Calu3 (cell line): ENCODE results near the gene ATP8A2. TPM values are rescaled to one million over a fixed set of nuclear protein-coding genes. Genes with fewer than 3 reads are reported as not detected.

ENCODE experiments used
- BruUV-seq: library from RNA; stranded (reverse); fragments of 400-500 nt; replicated peaks from 2 replicates; lab custom pipeline; 2021; lab: Mats Ljungman, UMichigan
- CTCF ChIA-PET: fragments of 300-600 bp; sonication (Branson Sonifier 250); formaldehyde crosslinking; loops from one replicate; lab custom pipeline; 2022; ENCODE audit warnings: antibody characterized with exemption; lab: Charles Lee
- DNase-seq: peaks from one replicate; pipeline ENCODE4 v3.0.0; 2022
- H3K27ac Mint-ChIP-seq: one replicate; pipeline ENCODE4 v1.8.0; 2022; ENCODE audit warnings: mixed read lengths; ENCODE audit not compliant: unreplicated experiment
- H3K27me3 Mint-ChIP-seq: one replicate; pipeline ENCODE4 v1.8.0; 2022; ENCODE audit warnings: mixed read lengths; ENCODE audit not compliant: unreplicated experiment
- H3K36me3 Mint-ChIP-seq: one replicate; pipeline ENCODE4 v1.8.0; 2022; ENCODE audit warnings: mild to moderate bottlenecking, moderate library complexity, mixed read lengths; ENCODE audit not compliant: insufficient read depth, unreplicated experiment
- H3K4me1 Mint-ChIP-seq: one replicate; pipeline ENCODE4 v1.8.0; 2022; ENCODE audit warnings: mild to moderate bottlenecking, low read depth, mixed read lengths; ENCODE audit not compliant: unreplicated experiment
- H3K4me3 Mint-ChIP-seq: one replicate; pipeline ENCODE4 v1.8.0; 2022; ENCODE audit warnings: mild to moderate bottlenecking, low read depth, moderate library complexity, mixed read lengths; ENCODE audit not compliant: unreplicated experiment
- H3K9me3 Mint-ChIP-seq: one replicate; pipeline ENCODE4 v1.8.0; 2022; ENCODE audit warnings: low read depth, mixed read lengths; ENCODE audit not compliant: unreplicated experiment
- intact Hi-C: fragments of 100-400 bp; cut with micrococcal nuclease; formaldehyde crosslinking; loops from one replicate; pipeline ENCODE4 v1.10.0; 2022; ENCODE audit not compliant: unreplicated experiment
- total RNA-seq: library from RNA; stranded (reverse); gene quantifications from 2 replicates; pipeline ENCODE4 v1.2.3, GENCODE V29; 2022
- TF ChIP-seq, protein P1 (sequence below): fragments of 200-600 bp; IDR thresholded peaks from one replicate; pipeline ENCODE4 v1.8.0; 2022; ENCODE audit warnings: antibody characterized with exemption; ENCODE audit not compliant: unreplicated experiment

Gene ATP8A2
- total RNA-seq, 1 experiment from 2014 or later = 0.05 TPM

DNA sequence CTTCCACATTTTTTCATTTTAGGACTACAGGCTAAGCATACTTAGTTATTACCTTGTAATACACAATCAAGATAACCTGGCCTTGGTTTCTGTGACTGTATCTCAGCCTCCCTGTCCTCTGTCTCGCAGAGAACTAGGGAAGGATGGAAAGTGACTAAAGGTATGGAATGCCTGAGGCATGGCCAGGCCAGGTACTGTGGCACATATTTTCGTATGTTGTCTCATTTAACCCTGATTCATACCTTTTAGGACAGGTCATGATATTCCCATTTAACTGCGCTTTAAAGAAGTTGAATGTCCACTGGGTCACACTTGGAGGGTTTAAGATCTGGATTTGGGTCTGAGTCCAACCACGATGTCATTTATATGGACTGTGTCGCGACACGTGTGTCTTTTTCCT lies 357.4 kb downstream of the ATP8A2 start:
- Mint-ChIP-seq H3K36me3 (no peaks in the 10 kb centered on the region), H3K27me3 (peaks cover 48% of the 10 kb centered on the region), H3K4me1 (no peaks in the 10 kb centered on the region), H3K27ac (no peak overlapping the region), H3K9me3 (peaks cover 4% of the 10 kb centered on the region), H3K4me3 (no peak overlapping the region)
- intact Hi-C loops = no loop called here
- no peak for DNase-seq
- TF ChIP-seq, protein P1, sequence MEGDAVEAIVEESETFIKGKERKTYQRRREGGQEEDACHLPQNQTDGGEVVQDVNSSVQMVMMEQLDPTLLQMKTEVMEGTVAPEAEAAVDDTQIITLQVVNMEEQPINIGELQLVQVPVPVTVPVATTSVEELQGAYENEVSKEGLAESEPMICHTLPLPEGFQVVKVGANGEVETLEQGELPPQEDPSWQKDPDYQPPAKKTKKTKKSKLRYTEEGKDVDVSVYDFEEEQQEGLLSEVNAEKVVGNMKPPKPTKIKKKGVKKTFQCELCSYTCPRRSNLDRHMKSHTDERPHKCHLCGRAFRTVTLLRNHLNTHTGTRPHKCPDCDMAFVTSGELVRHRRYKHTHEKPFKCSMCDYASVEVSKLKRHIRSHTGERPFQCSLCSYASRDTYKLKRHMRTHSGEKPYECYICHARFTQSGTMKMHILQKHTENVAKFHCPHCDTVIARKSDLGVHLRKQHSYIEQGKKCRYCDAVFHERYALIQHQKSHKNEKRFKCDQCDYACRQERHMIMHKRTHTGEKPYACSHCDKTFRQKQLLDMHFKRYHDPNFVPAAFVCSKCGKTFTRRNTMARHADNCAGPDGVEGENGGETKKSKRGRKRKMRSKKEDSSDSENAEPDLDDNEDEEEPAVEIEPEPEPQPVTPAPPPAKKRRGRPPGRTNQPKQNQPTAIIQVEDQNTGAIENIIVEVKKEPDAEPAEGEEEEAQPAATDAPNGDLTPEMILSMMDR = no peak
- CTCF ChIA-PET = no interaction called here
- no TSS peak for BruUV-seq

DNA sequence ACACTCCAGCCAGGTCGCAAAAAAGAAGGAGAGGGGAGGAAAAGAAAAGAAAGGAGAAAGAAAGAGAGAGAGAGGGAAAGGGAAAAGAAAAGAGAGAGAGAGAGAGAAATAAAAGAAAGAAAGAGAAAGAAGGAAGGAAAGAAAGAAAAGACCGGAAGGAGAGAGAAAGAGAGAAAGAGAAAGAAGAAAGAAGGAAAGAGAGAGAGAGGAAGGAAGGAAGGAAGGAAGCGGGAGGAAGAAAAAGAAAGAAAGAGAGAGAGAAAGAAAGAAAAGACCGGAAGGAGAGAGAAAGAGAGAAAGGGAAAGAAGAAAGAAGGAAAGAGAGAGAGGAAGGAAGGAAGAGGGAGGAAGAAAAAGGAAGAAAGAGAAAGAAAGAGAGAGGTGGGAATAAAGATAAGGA lies 359.3 kb downstream of the ATP8A2 start:
- H3K27me3 Mint-ChIP-seq = peaks cover 49% of the 10 kb centered on the region
- no peak for DNase-seq
- H3K4me3 Mint-ChIP-seq = no peak overlapping the region
- peaks cover 4% of the 10 kb centered on the region for H3K9me3 Mint-ChIP-seq
- H3K27ac Mint-ChIP-seq = no peak overlapping the region
- CTCF ChIA-PET = no interaction called here
- no peaks in the 10 kb centered on the region for H3K36me3 Mint-ChIP-seq
- intact Hi-C loops = no loop called here
- no TSS peak for BruUV-seq
- H3K4me1 Mint-ChIP-seq = no peaks in the 10 kb centered on the region
- TF ChIP-seq, protein P1 = no peak

DNA sequence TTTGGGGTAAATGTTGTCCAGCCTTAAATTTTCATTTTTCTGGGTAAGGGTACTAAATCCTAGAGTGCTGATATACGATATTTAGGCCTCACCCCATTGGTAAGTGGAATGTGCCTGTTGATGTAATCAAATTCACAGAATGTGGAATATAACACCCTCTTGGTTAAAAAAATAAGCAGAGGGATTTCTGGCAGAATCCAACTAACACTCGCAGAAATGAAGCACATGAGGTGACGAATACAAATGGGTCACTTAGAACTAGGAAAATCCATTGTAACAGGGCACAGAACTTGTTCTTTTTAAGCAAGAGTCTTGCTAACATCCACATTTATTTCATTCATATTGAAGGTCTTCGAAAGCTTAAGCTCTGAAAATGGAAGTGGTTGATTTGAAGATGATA lies 359.8 kb downstream of the ATP8A2 start:
- Mint-ChIP-seq H3K27ac (no peak overlapping the region), H3K9me3 (peaks cover 4% of the 10 kb centered on the region), H3K4me3 (no peak overlapping the region), H3K27me3 (peaks cover 49% of the 10 kb centered on the region), H3K4me1 (no peaks in the 10 kb centered on the region), H3K36me3 (no peaks in the 10 kb centered on the region)
- TF ChIP-seq, protein P1 = no peak
- no peak for DNase-seq
- intact Hi-C loops = no loop called here
- BruUV-seq = no TSS peak
- CTCF ChIA-PET = no interaction called here

DNA sequence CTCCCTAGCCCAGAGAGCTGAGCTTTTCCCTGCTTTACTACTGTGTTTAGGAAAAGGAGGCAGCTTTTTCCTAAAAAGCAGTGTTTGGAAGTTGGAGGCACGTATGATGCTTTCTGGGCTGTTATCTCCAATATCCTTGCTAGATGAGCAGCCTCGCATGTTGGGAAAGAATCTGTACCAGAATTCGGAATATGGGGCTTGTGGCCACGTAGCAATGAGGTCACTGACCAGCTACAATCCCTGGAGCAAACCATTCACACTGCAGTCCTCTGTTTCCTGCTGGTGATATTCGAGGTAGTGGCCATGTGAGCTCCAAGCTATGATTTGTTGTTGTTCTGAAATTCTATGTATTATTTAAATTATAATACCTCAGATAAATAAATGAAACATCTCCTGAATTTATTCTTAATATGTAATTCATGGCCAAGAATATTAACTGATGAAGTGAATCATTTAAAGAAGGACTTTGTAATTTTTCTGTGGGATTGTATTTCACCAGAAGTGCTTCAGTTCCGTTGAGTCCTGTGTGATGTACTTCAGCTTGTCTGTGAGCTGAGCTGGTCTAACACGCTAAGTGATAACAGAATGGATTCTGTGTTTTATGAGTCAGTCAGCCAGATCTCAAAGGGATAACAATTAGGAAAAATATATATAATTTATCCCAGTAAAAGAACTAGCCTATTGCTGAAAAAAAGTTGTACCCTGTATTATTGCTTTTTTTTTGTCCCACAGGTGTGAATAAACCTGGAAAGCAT lies 360.5 kb downstream of the ATP8A2 start:
- Mint-ChIP-seq H3K4me3 (no peak overlapping the region), H3K36me3 (no peaks in the 10 kb centered on the region), H3K27me3 (peaks cover 48% of the 10 kb centered on the region), H3K27ac (no peak overlapping the region), H3K9me3 (peaks cover 4% of the 10 kb centered on the region), H3K4me1 (no peaks in the 10 kb centered on the region)
- TF ChIP-seq, protein P1 = no peak
- intact Hi-C loops = no loop called here
- CTCF ChIA-PET = no interaction called here
- DNase-seq = no peak
- BruUV-seq = no TSS peak
